Hematopoietic multipotent progenitor cell treated with erythropoietin and hydrocortisone succinate and interleukin-3 and kit ligand, for 4 days (in vitro differentiated cells): ENCODE results near the gene DTNBP1.
A peak's percentile ranks its signal among the peaks of the same experiment; 100 is the strongest.

Source experiments
- DNase-seq: peaks from one replicate; pipeline ENCODE4 v3.0.0-alpha.2; 2015

Gene DTNBP1

DNA sequence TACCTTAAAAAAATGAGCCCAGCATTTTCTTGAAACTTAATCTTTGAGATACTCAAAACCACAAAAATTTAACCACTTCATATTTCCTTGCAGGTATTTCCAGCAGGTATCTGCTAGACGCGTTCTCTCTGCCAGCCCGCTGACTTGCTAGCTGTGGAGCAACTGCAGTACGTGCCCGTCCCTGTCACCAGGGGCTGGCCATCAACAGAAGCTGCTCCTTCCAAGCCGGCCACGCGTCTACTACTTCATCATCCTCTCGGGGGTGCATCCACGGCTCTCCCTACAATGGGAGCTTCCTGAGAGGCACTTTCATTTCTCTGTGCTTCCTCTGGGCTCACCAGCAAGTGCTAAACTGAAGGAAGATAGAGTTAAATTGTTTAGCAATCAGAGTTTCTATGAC, 132.4 kb downstream of the DTNBP1 start:
- DNase-seq = no peak

DNA sequence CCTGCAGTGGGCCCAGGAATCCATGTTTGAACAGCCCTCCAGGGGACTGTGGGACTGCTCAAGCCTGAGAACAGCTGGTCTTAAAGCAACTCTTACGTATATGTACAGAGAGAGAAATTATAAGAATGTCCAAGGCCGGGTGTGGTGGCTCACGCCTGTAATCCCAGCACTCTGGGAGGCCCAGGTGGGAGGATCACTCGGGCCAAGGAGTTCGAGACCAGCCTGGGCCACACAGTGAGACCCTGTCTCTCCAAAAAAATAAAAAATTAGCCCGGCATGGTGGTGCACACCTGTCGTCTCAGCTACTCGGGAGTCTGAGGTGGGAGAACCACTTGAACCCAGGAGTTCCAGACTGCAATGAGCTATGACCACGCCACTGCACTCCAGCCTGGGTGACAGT, 134.0 kb downstream of the DTNBP1 start:
- no peak for DNase-seq

DNA sequence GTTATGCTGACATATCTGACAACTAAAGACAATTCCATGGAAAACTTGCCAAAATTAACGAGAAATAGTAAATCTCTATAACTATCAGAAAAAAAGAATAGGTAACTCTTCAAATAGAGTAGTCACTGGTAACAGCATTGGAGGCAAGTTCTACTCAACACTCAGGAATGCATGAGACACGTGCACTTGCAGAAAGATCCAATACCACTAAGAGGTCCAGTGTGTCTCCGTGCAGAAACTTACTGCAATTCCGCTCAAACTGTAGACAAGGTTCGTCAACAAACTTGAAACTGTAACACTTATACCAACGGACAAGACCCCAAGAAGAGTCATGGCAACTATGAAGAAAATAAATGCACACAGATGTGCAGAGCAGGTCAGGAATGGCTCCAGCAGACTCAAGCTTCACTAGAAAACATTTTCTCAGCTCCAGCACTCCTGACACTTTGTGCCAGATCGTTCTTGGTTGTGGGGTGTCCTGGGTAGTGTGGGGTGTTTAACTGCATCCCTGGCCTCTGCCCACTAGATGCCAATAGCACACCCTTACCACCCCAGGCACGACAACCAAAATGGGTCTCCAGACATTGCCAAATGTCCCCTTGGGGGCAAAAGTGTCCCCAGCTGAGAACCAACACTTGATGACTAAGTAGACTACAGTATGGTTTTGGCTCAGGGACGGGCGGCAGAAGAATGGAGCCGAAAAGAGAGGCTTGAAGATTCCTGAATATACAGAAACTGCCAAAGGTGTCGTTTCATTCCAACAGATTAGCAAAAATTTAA, 134.8 kb downstream of the DTNBP1 start:
- no peak for DNase-seq

DNA sequence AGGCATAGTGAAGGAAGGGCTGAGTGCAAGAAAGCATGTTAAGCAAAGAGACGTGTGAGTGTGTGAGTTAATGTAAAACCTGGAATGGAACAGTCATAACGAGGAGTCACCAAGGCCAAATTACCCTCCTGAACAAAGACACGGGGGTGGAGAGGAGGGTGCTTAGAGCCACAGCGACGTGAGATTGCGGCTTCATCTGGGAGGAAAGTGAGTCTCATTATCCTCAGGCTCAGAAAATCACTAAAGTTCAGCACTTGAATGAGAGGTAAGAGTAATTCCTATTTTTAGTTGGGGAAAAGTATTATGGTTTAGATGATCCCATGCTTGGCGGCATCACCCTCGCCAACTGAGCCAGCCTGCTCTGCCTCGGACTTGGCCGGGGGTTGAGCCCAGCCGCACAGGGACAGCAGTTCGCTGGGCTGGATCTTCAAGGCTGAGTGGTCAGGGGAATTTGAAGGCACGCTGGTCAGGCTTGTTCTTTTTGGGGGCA, 136.6 kb downstream of the DTNBP1 start:
- no peak for DNase-seq

DNA sequence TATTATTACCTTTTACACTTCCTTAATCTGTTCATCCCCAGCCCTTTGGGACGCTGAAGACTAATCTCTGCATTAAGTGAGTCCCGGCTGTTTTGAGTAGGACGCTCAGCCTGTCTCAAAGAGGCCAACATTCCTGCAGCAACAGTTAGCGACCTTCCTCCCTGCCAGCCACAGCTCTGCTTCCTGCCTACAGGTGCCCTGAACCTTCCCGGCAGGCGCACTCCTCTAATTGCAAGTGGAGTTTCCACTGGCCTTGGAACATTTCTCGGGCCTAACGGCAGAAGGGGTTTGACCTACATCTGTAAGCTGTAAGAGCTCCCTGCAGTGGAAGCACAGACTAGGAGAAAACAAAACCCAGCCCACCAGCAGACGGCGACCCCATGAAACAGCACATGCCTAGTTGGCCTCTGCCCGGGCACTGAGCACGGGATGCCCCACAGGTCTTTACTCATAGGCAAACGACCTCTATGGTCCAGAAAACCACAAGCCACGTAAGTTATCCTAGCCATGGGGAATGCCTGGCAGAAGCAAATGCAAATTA, 137.9 kb downstream of the DTNBP1 start:
- no peak for DNase-seq

DNA sequence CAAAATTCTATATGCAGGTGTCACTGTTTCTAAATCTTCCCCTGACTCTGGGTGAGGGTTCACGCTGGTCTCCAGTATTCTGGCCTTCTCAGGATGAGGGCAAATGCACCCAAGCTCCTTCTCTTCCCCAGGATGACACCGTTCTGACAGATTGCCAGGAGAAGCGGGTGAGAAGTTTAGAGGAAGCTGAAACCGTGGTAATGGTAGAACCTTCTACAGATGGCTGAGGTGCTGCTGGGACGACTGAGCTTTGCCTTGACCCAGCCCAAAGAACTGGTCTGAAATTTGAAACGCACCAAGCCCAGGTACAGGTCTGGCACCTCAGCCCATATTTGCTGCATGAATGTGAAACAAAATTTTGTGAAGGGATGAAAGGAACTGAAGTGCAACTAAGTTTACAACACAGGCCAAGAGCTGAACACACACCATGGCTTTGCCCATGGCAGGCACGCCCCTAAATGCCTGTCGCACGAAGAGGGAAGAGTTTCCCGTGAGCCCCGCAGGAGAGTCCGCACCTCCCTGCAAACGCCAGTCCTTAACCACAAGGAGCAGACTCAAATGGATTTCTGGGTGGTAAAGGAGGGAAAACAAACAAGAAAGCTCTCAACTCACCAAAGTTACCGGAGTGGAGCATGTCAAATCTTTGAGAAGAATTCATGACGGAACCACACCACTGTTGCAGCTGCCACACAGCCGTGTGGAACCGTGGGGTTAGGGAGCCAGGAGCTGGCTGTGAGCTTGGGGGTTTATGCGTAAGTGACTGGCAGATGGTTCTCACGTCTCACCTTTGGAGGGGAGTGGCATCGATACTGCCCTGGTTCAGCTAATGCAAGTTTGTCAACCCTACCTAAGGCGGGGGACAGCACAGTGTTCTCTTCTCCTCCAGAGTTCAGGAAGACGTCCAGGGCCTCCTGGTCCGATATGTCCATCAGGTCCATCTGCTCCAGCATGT, 138.9 kb downstream of the DTNBP1 start:
- no peak for DNase-seq

DNA sequence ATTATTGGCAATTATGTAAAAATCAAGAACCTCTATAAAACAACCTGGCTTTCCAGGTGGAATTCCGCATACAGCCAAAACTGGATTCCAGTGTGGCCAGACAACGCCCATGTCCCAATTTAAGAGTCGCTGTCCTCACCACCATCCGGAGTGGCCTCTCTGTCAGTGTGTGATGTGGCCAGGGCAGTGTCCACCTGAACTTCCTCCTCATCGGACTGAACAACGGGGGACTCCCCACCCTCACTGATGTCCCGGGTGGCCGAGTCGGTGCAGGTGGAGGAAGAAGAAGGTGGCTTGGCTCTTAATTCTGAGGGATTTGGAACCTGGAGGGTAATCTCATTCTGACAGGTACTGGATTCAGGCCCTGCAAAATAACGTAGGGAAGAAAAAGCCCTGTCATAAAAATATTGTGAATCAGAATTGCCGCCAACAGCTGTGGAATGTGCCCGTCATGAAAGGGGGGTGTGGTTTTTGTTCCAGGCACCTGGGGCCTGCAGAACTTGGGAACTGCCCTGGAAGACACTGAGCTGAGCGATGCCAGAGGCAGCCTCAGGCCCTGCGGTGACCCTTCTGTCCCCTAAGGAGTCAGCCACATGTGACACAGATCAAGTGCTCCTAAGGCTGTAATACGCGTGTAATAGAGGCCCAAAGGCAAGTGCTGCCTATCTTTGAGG, 139.8 kb downstream of the DTNBP1 start:
- DNase-seq = no peak

DNA sequence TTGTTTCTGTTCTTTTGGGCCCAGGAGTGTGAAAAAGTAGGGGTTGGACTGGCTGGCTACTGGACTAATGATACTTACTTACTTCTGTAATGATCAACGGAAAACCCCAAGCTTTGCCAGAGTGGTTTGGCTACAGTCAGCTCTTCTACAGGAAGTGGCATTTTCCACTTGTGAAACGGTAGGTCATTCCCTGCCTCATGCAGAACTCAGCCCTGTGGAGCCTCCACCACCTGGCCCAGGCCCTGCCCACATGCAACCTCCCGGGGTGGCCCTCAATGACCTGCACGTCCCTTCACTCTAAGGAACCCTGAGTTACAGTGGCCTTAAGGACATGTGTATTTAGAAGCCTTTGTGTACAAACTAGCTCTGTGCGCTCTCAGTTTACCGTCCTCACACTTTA, 140.4 kb downstream of the DTNBP1 start:
- peak; percentile 38 for DNase-seq

DNA sequence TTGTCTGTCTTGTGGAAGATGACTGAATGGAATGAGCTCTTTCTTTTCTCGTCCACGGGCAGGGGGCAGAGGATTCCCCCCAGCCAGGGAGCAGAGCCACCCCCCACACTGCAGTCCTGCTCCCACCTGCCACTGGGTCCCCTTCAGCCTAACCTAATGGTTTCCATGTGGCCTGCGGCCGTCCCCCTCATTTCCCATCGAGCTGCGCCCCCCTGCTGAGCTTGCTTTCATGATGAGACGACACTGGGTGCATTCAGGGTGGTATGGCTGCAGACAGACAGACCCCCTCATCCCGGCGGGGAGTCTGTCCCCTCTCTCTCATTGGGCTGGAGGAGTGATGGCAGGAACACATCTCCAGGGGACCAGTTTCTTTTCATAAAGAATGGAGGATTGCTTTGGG, 140.8 kb downstream of the DTNBP1 start:
- no peak for DNase-seq

DNA sequence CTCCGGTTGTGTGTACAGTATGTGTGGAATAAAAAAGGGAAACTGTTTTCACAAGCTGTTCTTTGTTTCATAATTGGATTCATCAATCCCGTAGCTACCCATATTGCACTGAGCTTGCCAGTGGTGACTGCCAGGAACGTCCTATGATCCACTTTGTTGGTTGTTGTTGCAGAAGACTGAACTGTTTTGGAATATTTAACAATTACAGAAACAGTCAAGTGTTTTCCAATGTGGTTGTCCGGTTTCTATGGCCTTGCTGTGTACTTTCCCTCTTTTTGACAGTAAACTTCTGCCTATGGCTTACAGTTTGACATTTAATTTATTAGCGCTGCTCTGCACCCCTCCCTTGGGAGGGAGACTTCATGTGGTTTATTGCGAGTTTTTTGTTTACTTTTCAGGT, 141.2 kb downstream of the DTNBP1 start:
- DNase-seq = no peak

DNA sequence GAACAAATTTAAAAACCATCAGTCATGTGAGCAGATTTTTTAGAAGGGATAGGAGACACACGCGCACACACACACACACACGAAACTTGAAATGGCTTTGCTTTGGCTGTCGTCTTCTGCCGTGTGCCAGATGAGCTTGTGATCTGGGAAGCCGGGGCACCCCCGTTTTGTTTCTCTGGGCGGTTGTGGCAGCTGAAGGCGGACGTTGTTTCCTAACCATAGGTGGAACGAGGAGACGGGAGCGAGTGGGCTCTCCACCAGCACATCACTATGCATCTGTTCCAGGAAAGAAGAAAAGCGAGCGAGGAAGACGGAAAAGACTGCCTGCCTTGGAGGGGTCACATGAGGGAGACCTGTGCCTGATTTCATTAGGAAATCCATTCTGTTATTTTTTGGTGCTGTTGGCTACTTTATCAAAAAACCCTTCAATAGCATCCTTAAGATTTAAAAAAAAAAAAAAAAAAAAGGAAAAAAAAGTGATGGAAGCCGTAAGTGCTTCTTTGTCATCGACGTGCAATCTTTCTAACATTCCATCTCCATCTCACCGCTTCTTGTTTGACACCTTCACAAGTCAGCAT, 142.1 kb downstream of the DTNBP1 start:
- no peak for DNase-seq

DNA sequence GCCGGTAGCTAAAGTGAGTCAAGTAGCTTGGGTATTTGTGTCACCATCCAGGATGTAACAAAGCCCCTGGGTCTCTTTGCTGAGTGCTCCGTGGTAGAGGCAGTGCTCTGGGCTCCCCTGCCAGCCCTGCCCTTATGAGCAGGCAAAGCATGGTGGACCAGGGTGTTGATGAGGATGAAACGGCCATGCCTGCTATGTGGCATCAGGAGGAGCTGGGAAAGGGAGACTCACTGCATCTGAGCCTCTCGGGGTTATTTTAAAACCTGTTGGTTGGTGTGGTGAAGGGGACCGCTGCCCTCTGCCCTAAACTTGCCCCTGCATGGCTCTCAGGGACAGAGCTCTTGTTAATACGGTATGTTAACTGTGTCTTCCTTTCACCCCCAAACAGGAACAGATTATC, 143.1 kb downstream of the DTNBP1 start:
- DNase-seq = no peak

DNA sequence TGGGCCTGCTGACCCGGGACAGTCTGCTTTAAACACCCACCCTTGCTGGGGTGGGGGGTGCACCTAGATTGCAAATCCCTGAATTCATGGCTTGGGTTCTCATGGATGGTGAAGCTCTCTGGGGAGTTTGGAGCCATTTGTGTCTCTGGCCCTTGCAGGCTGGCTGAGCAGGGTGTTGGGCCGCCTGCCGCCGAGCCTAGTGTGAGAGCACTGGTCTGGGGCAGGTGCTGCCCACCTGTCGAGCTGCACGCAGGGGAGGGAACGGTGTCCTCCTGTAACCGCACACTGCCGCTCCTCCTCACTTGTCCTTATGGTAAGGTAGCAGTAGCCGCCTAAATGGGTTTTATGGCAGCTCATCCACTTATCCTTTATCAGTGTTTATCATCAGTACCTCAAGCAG, 143.9 kb downstream of the DTNBP1 start:
- no peak for DNase-seq

DNA sequence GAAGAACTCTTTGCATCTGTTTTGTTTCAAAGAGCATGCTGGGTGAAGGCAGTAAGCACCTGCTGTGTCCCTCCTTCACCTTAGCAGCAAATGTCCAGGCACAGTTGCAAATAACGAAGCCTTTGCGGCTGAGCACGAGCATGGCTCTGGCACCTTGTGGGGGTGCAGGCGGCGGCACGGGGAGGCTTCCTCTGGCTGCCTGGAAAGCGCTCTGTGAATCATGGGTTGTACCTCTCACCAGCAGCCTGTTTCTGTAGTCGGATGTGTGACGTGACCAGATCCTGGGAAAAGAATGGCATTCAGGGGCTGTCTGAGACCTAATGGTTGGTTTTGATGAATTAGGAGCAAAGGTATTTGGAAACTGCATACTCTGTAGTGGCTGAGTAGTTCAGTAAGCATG, 144.8 kb downstream of the DTNBP1 start:
- DNase-seq = no peak

DNA sequence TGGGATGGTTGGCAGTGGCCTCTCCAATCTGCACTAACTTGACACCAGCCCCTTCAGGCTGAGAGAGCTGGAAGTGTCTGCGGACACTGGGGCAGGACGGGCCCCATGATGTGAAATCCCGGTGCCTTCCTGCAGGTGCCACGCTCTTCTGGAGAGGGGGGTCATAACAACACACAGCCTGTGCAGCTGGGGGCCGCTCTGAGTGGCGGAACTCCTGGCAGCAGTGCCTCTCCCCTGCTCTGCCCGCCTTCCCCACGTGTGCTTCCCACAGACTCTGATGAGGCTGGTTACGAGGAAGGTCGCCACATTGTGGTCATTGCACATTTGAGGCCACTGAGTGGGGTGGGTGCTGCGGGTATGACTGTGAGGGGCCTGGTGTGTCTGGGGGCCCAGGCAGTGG, 145.2 kb downstream of the DTNBP1 start:
- DNase-seq = no peak

DNA sequence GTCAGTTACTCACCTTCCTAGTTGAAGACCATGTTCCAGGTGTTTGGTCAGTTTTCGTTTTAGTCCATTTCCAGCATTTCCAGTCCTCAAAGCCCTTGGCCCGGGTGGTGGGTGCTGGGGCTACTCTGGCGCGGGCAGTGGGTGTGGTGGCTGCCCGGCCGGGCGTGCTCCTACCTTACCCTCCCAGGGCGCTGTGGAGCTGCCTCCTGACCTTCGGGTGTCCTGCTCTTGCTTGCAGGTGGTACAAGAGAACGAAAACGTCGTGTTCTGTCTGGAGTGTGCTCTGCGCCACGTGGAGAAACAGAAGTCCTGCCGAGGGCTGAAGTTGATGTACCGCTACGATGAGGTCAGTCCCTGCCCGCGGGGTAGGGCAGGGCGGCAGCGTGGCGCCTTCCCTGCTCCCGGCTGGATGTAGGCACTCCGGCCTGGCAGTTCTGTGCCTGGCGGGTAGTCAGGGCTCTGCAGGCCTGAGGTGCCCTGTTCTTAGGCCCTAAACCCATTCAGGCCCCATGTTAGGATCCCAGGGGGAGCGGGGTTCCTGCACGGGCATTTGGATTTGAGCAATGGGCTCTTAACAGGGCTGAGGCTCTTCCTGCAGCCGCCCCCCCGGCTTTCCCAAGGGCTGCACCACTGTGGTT, 145.8 kb downstream of the DTNBP1 start:
- DNase-seq = no peak

DNA sequence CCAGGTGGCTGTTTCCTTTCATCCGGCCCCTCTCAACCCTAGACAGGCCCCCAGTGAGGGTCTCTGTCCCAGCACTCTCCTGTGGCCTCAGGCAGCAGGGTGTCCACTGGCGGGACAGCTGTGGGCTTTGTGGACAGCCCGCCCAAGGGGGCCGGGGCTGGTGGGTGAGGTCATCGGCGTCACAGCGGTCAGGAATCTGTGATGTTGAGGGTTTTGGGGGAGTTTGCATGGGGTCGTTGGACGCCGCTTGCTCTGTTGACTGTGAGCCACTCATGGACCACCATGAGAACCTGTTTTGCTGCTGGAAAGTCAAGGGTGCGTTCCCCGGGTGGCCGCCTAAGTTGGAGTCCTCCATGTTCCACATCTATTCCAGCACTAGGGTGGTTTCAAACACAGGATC, 146.4 kb downstream of the DTNBP1 start:
- DNase-seq = no peak

DNA sequence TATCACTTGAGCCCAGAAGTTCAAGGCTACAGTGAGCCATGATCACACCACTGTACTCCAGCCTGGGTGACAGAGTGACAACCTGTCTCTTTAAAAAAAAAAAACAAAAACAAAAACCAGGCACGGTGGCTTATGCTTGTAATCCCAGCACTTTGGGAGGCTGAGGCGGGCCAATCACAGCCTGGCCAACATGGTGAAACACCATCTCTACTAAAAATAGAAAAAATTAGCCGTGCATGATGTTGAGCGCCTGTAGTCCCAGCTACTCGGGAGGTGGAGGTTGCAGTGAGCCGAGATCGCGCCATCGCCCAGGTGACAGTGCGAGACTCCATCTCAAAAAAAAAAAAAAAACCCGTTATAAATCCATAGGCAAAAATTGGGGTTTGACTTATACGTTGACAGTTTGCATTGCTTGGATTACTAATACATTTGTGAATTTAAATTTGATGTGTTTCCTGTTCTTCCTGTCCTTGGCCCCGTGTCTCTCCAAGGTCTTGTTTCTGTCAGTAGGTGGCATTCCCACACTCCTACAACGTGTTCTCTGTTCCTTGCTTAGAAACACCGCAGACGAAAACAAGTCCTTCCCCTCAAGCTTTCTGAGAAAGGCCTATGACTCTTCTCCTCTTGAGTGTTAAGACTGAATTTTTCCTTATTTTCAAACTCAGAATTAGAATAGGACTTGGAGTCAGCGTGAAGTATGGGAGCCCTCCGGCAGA, 147.0 kb downstream of the DTNBP1 start:
- no peak for DNase-seq

DNA sequence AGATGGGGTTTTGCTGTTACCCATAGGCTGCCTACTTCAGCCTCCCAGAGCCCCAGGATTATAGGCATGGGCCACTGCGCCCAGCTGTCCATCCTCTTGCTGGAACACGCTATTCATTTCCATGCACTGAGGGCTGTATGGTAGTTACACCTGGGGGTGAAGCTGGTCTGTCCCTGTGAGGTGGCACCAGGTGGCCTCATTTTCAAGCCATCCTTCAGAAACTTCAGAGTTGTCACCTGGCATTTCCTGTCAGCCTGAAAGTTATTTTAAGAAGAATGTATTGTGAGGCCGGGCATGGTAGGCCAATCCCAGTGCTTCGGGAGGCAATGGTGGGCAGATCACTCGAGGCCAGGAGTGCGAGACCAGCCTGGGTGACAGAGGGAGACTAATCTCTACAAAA, 147.6 kb downstream of the DTNBP1 start:
- no peak for DNase-seq

DNA sequence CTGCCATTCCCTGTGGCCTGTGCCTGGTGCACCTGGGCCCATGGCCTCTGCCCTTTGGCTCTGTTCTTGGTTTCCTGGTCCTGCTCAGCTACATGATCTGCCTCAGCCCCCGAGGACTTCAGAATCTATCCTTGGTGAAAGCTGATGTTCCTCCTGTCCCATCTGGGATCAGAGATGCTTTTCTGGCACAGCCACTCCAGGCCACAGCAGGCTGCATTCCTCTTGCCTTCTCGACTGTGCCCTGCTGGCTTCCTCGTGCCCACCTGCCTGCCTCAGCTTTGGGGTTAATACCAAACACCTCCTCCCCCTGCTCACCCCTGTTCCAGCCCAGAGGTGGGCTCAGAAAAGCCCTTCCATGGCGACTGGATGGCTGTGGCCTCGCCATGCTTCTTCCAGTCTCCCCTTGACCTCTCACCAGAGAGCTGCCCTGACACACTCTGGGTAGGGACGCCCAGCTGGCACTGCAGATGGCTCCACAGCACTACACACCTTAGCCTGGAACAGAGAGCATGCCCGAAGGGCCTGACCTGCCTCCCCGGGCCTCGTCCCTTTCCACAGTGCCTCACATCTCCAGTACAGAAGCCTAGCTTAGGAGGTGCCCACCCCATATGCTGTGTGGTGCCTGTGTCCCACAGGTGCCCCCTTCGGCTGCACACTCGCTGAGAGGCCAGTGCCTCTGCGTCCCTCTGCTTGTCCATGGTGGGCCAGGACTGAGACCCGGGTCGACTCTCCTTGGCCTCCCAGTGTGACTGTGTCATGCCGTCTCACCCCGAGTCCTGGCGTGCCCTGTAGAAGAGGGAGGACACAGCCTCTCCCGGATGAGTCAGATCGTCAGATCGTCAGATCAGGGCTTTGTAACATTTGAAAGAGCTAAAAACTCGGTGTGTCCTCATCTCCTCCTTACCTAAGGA, 148.8 kb downstream of the DTNBP1 start:
- DNase-seq = no peak
